Activated effector memory CD4-positive, alpha-beta T cell treated with Interleukin-2 at 50 U/mL for 16 hours (primary cell): ENCODE measurements around the gene CIAO2B.
A peak's percentile ranks its signal among the peaks of the same experiment; 100 is the strongest.
"Not testable (repeated sequence)": the region's sequence is repeated elsewhere in the genome, so short reads cannot be mapped to it uniquely, and the experiment has no call there.

Source experiments
- DNase-seq: peaks from one replicate; pipeline ENCODE4 v3.0.0-alpha.2; 2020

CIAO2B gene

GRCh38 chr16:66955363-66956153 lies 21.4 kb upstream of the CIAO2B start:
- DNase-seq, result not testable (repeated sequence)

- peak; percentile 60 for DNase-seq
These were observed 20.0 kb upstream of the CIAO2B start for GRCh38 chr16:66954097-66954659.

- DNase-seq, result no peak
These were observed 19.4 kb upstream of the CIAO2B start for GRCh38 chr16:66953462-66954096.

DNA sequence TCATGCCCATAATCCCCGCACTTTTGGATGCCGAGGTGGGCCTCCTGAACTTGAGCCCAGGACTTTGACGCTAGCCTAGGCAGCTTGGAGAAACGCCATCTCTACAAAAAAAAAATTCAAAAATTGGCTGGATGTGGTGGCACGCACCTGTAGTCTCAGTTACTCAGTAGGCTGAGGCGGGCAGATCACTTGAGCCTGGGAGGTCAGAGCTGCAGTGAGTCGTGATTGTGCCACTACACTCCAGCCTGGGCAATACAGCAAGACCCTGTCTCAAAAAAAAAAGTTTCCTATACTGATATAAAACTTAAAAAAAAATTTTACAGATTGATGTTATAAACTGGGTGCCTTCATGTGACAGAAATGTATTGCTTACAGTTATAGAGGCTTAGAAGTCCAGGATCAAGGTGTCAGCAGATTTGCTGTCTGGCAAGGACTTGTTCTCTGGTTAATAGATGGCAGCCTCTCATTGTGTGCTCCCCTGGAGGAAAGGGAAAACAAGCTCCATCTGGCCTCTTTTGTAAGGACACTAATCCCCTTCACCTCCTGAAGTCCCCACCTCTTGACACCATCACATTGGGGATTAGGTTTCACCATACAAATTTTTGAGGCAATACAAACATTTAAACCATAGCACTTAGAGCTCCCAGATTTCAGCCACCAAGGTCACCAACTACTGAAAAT lies 18.4 kb upstream of the CIAO2B start:
- no peak for DNase-seq

- DNase-seq, result no peak
These were observed 17.0 kb upstream of the CIAO2B start for GRCh38 chr16:66950971-66951790.

- no peak for DNase-seq
These were observed 16.2 kb upstream of the CIAO2B start for GRCh38 chr16:66950437-66950836.

- no peak for DNase-seq
These were observed 15.3 kb upstream of the CIAO2B start for GRCh38 chr16:66949472-66949871.

GRCh38 chr16:66948837-66949225 lies 14.6 kb upstream of the CIAO2B start:
- no peak for DNase-seq

DNA sequence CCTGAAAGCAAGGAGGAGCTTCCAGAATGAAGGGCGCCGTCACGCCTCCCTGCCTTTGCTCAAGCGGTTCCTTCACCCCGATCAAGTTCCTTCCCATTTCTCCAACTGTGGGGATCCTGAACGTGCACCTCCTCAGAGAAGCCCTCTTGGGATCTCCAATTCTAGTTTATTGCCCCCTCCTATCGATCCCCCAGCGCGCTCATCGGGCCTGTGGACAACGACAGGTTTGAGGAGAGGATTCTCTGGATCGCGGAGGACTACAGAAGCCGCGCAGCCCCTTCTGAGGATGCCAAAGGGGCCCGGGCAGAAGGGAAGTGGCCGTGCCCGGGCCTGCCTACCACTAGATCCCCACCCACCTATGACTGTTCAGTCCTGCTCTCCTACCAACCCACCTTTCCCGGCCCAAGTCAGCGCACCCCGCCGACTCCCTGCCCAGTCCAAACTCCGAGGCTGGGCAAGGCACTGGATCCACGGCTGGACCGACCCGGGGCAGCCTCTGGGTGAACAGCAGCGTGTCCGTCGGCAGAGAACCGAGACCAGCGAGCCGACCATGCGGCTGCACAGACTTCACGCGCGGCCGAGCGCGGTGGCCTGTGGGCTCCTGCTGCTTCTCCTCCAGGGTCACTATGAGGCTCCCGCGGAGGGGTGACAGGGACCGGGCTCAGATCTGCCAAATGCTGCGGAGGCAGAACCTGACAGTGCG lies 14.1 kb upstream of the CIAO2B start:
- DNase-seq, result no peak

DNA sequence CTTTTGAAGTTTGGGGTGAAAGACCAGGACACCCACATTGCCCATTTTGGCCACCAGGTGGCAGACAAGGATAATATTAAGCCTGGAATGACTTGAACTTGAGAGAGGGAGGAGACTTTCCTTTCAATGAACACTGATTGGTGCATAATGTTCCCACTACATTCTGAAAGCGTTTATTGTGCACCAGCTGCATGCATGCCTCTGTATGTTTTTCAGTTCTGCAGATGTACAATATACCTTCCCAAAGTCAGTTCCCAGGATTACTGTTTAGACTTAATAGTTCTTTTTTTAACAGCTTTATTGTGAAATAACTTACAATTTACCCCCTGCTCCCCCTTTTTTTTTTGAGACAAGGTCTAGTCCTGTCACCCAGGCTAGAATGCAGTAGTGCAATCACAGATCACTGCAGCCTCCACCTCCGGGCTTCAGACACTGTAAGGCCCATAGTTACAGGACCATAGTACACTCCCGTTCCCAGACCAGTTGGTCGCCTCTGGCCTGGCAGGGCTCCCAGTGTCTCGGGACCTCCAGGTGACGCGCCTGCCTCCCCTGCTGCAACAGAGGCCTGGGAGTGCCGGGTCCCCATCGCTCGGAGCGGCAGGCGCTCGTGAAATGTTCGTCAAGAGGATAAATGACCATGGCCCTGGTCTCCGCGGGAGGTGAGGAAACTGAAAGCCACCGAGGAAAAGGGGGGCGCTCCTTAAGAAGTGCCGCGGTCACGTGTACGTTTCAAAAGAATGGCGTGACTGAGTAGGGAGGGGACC lies 13.3 kb upstream of the CIAO2B start:
- peak; percentile 67 for DNase-seq

DNA sequence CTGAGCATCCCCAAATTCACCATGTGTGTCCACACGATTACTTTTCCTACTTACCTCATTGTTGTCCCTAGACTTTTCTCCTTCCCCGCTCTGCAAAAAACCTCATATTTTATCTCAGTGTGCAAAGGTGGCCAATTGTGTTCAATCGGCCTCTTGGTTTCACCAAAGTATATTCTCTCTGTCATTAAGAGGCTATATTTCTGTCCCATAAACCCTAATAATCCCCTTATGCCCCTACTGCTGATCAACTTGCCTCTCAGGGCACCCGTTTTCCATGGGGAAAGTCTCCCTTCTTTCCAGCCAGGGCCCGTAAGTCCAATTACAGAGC lies 12.7 kb upstream of the CIAO2B start:
- DNase-seq, result no peak

- DNase-seq, result no peak
These were observed 12.3 kb upstream of the CIAO2B start for GRCh38 chr16:66946541-66946940.

GRCh38 chr16:66945939-66946338 lies 11.7 kb upstream of the CIAO2B start:
- DNase-seq, result no peak

DNA sequence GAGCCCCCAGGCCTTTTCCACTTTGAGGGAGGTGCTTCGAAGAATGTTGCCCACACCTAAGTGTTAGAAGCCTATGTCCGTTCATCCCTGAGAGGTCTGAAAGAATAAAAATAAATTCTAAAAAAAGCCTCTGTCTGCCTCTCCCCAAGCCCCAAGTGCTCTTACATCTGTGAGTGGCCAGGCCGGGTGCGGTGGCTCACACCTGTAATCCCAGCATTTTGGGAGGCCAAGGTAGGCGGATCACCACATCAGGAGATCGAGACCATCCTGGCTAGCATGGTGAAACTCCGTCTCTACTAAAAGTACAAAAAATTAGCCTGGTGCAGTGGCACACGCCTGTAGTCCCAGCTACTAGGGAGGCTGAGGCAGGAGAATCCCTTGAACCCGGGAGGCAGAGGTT lies 10.8 kb upstream of the CIAO2B start:
- DNase-seq, result not testable (repeated sequence)

GRCh38 chr16:66944054-66944441 lies 9.8 kb upstream of the CIAO2B start:
- no peak for DNase-seq

DNA sequence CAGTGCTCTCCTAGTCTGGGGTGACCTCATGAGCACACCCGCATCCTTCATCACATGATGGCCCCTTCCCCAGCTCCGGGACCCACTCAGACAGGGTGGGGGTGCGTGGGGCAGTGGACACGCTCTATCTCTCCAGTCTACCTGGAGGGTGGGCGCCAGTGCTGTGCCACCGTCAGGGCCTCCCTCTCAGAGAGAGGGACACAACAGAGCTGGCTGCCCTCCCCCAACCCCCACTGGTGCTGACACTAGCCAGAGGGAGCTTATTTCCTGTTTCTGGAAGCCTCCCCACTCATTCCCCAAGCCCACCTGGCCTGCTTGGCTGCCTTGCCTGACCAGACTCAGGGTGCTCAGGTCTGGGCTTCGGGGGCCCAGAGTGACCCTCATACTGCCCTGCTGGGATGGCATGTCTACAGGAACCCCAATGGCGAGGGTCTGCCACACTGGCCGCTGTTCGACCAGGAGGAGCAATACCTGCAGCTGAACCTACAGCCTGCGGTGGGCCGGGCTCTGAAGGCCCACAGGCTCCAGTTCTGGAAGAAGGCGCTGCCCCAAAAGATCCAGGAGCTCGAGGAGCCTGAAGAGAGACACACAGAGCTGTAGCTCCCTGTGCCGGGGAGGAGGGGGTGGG lies 9.3 kb upstream of the CIAO2B start:
- no peak for DNase-seq

- no peak for DNase-seq
These were observed 8.8 kb upstream of the CIAO2B start for GRCh38 chr16:66942981-66943380.

DNA sequence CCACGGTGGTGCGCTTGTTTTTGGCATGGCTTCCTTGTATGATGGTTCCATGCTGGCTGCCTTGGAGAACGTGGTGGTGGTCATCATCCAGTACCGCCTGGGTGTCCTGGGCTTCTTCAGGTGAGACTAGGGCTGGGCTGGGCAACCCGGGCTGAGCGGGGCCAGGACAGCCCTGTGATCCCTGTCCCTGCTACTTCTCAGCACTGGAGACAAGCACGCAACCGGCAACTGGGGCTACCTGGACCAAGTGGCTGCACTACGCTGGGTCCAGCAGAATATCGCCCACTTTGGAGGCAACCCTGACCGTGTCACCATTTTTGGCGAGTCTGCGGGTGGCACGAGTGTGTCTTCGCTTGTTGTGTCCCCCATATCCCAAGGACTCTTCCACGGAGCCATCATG lies 6.0 kb upstream of the CIAO2B start:
- DNase-seq, result no peak

DNA sequence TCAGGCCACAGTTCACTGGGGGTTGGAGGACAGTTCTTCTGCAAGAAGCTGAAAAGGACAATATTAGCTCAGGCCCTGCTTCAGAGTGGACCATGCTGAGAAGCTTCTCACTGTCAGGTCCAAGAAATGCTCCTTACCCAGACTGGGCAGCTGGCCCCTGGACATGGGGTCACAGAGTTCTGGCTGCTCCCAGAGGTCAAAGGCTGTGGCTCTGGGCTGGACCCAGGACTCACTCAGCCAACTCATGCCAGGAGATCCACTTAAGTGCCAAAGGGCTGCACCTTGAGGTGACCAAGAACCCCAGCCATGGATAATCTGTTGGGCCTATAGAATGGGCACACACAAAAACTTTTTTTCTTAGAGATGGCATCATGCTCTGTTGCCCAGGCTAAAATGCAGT lies 5.2 kb upstream of the CIAO2B start:
- no peak for DNase-seq

GRCh38 chr16:66937725-66938337 lies 3.6 kb upstream of the CIAO2B start:
- DNase-seq, result no peak
